Glomerular visceral epithelial cell (primary cell): Measurements from ENCODE around the gene DALRD3.

Source experiments
- DNase-seq: peaks from one replicate; pipeline ENCODE4 v3.0.0-alpha.2; 2016; ENCODE audit errors: extremely low spot score

The DALRD3 gene

DNA sequence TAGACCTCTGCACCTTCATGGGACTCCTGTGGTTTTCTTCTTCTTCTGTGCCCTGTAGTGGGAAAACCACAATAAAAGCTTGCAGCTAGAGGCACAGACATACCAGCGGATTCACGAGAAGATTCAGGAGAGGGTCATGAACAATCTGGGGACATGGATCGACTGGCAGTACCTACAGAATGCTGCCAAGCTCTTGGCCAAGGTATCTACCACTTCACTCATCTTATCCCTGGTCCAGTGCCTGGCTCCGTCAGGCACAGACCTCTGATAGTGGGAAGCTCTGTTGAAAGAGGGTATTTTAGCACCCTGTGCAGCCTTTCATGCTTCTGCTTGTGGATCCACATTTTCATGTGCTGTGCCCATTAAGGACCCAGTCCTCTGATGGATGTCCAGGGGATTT lies 38.1 kb downstream of the DALRD3 start:
- DNase-seq: no peak

GRCh38 chr3:48979451-48979850 lies 38.9 kb downstream of the DALRD3 start:
- no peak for DNase-seq

GRCh38 chr3:48974076-48974864 lies 44.1 kb downstream of the DALRD3 start:
- DNase-seq: no peak

DNA sequence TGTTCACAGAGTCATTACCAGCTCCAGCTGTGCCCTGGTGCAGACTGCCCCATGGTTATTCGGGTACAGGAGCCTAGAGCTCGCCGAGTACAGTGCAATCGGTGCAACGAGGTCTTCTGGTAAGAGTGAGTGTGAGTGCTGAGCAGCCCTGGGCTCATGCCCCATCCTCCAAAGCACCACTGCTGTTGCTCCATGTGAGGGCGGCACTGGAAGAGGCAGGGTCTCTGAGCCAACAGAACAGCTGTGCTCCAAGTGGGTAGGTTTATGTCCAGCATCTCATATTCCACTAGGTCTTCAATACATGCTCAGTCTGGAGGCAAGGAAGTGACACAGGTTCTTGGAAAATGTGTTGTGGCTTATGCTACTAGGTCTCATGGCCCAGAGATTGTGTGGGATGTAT lies 47.8 kb downstream of the DALRD3 start:
- DNase-seq: no peak

DNA sequence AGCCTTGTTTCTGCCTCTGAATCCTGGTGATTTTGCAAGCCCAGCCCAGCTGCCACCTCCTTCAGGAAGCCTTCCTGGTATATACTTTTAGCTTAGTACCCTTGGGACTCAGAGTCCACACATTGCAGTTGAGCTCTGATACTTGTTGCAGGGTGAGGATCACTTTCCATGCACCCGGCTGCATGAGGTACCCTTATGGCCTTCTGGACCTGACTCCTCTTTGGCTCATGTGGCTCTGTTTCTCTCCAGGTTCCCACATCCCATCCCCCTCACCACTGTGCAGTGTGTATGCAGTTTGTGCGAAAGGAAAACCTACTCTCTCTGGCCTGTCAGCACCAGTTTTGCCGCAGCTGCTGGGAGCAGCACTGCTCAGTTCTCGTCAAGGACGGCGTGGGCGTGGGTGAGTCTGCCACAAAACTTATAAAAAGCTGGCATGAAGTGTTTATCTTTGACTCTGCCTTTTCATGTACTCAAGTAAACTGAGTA lies 51.5 kb downstream of the DALRD3 start:
- DNase-seq: no peak

DNA sequence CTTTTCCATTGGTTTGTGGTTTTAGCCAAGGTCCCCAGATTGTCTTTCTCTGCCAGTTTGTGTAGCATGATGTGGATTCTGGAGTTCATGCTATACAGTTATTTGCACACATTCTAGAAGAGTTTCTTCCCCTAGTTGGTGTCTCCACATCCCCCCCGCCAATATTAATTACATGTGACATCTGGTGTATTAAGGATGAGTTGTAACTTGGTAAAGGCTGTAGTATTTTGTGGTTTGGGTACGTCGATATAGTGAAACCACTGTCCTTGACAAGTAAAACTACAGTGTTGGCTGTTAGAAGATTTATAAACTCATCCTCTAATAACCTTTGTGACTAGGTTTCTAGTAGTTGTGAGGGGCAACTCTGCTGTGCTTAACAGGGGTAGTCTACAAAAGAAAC lies 52.0 kb downstream of the DALRD3 start:
- no peak for DNase-seq
